ENCODE results near the gene NFAT5.
"Not testable (repeated sequence)": the region's sequence is repeated elsewhere in the genome, so short reads cannot be mapped to it uniquely, and the experiment has no call there.

NFAT5 gene

GRCh38 chr16:69565671-69566239, at the start of gene NFAT5:
Gene NFAT5, plus strand, starts transcription at chr16:69565966. Its CDS starts 336 bp downstream, at chr16:69566302.
- peak; percentile 57 for DNase-seq

DNA sequence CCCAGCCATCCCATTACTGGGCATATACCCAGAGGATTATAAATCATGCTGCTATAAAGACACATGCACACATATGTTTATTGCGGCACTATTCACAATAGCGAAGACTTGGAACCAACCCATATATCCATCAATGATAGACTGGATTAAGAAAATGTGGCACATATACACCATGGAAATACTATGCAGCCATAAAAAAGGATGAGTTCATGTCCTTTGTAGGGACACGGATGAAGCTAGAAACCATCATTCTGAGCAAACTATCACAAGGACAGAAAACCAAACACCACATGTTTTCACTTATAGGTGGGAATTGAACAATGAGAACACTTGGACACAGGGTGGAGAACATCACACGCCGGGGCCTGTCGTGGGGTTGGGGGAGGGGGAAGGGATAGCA, 47.9 kb upstream of the NFAT5 start:
- not testable (repeated sequence) for DNase-seq

DNA sequence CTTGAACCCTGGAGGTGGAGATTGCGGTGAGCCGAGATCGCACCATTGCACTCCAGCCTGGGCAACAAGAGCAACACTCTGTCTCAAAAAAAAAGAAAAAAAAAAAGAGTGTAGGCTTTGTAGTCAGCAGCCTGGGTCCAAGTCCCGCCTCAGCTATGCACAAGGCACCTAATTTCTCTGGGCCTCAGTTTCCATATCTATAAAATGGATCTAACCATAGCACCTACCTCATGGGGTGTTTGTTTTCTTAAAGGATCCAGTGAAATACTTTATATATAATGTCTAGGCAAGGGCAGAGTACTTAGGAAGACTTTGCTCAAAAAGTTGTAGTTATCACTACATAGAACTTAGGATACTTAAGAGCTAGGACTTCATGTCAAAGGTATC, 45.4 kb upstream of the NFAT5 start:
- DNase-seq = no peak

DNA sequence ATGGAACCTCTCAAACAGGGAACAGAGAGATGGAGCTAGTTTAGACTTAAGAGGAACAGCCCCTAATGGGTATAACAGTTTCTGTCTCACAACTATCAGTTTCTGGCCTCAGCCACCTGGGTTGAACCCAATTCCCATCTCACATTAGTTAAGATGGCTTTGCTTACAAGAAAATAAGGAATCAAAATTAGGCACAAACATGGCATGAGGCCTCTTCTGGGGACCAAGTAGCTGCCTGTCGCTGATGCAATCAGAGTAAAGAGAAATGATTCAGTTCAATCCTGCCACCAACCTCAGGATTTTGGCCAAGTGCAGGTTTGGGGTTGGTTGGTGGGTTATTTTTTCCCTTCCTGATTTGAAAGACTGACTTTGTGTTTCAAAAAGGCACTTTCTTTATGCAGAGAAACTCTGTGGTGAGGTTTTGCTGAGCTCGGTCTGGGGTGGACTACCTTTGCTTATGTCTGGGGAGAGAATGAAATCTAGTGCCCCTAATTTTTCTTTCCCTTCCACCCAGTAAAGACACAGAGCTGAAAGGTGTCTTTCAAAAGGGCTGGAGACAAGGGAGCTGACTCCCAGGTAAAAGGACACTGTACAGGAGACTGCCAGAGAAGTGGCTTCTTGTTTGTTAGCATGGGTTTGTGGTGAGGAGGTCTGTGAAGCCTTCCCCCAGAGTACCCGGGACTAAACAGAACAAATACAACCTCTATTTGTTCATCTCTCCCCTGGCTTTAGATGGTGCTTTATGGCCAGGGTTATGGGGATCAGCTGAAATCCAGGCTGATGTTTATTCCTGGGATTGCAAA, 44.8 kb upstream of the NFAT5 start:
- no peak for DNase-seq

GRCh38 chr16:69522041-69522578, 43.7 kb upstream of the NFAT5 start:
- no peak for DNase-seq

GRCh38 chr16:69522732-69523404, 42.9 kb upstream of the NFAT5 start:
- no peak for DNase-seq

GRCh38 chr16:69523566-69524305, 42.0 kb upstream of the NFAT5 start:
- no peak for DNase-seq

GRCh38 chr16:69526831-69527655, 38.7 kb upstream of the NFAT5 start:
- no peak for DNase-seq

- no peak for DNase-seq
Observed at GRCh38 chr16:69531988-69532387, 33.8 kb upstream of the NFAT5 start.

- no peak for DNase-seq
Observed at GRCh38 chr16:69532641-69533455, 32.9 kb upstream of the NFAT5 start.

- DNase-seq = no peak
Observed at GRCh38 chr16:69534720-69535119, 31.0 kb upstream of the NFAT5 start.

DNA sequence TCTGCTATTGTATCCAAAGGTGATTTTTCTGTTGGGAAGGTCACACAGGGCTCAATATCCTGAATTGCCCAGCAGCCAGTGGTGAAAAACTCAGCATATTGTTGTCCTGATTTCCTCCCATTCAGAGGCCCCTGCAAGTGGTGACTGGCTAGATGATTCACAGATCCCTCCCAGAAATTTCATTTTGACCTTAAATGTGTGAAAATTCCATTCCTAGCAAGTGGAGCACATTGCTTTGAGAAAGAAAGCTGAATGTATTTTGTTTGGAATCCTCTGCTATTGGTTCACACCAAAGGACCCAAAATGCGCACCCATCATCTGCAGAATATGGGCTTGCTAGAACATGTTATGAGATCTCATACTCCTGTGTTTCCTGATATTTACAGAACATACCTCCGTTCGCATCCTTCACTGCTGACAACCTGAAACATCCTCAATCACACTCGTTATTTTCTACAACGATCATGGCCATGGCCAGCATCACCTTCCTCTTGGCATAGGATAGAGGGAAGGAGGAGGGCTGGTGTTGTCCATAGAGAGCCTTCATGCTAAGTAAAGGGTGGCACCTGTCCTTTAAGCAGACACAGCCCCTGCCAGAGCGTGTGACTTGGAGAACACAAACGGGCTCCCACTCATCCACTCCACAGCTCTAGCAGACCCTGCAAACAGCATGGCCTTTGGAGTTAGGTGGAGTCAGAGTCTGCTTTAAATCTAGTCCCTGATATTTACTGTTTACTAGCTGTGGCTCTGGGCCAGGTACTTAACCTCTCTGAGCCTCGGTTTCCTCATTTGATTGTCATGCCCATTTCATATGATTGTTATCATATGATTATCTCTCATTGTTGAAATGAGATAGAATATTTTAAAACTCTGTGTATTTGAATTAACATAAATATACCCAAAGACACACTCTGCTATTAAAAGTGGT, 30.4 kb upstream of the NFAT5 start:
- DNase-seq = no peak

DNA sequence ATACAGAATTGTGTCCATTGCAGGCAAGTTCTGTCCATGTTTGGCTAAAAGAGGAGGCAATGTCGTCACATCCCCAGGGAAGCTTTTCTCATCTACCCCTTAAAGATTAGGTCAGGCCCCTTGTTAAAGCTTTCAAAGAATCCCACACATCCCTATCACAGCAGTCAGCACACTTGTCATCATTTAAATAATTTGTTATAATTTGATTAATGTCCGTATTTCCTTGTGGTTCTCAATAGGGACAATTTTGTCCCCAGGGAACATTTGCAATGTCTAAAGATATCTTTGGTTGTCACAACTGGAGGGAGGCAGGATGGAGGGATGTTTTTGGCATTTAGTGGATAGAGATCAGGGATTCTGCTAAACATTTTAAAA, 28.1 kb upstream of the NFAT5 start:
- DNase-seq = no peak

DNA sequence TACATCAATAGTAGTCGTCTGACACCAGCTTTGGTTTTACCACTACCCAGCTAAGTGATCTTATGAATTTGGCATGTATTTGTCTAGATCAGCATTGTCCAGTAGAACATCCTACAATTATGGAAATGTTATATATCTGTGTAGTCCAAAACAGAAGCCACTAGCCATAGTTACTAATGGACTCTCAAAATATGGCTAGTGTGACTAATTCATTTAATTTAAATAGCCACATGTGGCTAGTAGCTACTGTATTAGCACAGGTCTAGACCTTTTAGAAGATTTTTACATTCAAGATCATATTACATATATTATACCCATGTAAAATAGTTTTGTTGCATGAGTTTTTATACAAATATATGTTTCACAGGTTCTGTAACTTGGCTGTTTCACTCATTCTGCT, 27.0 kb upstream of the NFAT5 start:
- no peak for DNase-seq

GRCh38 chr16:69542974-69543373, 22.8 kb upstream of the NFAT5 start:
- no peak for DNase-seq

DNA sequence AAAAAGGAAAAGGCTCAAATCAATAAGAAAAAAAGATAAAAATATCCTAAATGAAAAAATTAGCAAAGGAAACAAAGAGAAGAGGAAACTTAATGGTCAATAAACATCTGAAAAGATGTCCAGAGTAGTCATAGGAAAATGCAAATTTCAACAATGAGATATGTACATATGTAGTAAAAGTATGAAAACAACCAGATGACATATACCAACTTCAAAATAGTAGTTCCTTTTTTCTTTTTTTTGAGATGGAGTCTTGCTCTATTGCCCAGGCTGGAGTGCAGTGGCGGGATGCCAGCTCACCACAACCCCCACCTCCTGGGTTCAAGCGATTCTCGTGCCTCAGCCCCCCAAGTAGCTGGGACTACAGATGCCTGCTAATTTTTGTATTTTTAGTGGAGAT, 21.7 kb upstream of the NFAT5 start:
- no peak for DNase-seq

DNA sequence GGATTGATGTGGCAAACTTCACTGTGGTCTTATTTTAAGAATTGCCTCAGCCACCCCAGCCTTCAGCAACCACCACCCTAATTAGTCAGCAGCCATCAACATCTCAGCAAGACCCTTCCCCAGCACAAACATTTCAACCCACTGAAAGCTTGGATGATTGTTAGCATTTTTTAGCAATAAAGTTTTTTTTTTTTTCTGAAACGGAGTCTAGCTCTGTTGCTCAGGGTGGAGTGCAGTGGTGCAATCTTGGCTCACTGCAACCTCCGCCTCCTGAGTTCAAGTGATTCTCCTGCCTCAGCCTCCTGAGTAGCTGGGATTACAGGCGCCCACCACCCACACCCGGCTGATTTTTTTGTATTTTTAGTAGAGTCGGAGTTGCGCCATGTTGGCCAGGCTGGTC, 19.1 kb upstream of the NFAT5 start:
- not testable (repeated sequence) for DNase-seq

DNA sequence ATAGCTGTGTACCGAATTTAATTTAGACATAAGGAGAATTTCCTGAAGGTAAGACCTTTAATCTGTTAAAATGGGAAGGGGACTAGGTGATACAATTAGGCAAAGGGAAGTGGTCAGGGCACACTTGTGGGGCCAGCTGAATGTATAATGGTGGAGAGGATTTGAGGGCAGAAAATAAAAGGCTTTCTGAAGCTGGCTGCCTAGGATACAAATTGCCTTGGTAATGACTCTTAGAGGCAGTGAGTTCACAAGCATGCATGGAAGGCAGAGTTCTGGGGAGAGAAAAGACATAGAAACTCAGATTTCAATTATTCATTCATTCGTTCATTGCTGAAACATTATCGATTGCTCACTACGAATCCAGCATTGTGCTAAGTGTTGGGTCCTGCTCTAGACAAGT, 12.4 kb upstream of the NFAT5 start:
- no peak for DNase-seq

DNA sequence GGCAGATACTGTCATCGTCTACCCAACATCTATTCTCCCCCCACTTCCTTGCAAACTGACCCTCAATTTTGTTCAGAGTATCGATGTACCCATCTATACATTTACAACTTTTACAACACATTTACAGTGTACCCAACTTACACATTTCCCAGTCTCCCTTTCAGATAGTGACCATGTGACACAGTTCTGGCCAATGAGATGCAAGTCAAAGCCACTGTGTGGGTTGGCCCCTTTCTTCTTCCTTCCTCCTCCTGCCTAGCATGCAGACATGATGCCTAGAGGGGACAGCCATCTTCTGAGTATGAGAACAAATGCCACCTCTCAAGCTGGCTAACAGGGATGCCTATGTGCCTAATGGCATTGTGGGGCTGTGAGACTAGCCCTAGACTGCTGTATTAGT, 11.3 kb upstream of the NFAT5 start:
- no peak for DNase-seq

GRCh38 chr16:69555437-69555836, 10.3 kb upstream of the NFAT5 start:
- DNase-seq = no peak

All from NCI-H524 treated with DMSO at 0.1 percent for 48 hours (cell line).